ENCODE data around the gene CELA2A.
"Not testable (repeated sequence)": the region's sequence is repeated elsewhere in the genome, so short reads cannot be mapped to it uniquely, and the experiment has no call there.

The CELA2A gene

DNA sequence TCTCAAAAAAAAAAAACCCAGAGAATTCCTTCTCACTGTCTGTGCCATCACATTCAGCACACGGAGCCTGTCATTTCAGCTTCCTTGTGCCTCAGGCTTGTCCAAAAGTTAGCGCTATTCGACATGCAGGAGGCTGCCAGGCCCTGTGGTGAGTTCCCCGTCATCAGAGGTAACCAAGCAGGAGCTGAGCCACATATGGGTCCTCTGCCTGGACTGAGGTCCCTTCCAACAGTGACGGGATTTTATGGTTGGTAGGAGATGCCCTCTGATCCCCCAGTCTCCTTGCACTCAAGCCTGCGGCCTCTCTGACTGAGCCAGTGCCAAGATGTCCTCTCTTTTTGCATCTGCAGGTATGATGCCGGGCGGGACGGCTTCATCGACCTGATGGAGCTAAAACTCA lies 31.0 kb upstream of the CELA2A start:
- DNase-seq, result no peak

DNA sequence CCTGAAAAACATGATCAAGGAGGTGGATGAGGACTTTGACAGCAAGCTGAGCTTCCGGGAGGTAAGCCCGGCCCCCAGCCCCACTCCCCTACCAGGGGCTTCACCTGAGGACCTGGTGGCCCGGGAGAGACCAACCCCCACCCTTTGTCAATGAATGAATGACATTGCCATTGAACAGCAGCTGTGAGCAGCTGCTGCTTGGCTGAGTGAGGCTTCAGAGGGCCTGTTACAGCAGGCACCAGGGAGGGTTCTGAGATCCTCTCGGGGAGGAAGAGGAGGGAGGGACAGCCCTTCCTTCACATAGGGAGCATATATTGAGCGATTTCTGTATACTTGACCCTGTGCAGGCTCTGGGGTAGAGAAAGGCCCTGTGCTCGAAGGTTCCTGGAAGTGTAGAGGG lies 30.6 kb upstream of the CELA2A start:
- DNase-seq, result no peak

DNA sequence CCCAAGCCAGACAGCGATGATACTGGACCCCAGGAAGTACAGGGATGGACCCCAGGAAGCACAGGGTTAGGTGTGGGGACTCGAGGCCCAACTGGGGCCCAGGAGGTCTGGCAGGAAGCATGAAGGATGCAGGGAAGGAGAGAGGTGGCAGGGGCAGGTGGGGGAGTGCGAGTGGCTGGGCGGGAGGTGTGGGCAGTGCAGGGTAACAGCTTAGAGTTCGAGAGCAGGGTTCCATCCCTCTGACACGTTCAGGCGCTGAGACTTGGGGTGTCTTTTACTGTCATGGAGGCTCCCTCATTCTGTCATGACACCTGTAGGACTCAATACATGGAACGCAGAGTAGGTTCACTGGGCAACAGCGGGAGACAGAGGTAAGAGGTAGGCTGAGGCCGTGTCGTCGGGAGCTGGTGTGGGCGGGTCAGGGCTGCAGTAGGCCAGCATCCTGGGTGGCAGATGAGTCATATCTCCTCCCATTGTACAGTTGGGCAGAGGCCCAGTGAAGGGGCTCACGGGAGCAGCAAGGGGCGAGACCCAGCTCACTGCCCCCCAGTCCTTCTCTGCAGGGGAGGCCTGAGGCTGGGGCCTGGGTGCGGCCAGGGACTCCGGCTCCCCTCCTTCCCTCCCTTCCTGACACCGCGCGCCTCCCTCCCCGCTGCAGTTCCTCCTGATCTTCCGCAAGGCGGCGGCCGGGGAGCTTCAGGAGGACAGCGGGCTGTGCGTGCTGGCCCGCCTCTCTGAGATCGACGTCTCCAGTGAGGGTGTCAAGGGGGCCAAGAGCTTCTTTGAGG lies 29.8 kb upstream of the CELA2A start:
- peak; percentile 23 for DNase-seq

DNA sequence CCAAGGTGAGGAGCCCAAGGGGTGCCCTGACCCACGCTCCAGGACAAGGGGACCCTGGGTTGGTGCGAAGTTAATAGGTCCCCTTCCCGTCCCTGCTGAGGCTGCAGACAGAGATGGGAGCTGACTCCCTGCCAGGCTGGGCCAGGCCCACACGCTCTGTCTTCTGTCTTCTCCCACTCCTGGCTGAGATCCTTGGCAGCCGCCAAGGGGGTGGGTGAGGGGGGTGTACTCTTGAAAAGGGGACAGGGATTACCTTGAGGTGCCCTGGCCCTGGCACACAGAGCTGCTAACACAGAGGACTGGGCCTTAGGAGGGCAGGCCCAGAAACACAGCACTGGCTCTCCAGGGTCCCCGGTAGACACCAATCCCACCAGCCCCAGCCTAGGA lies 29.3 kb upstream of the CELA2A start:
- no peak for DNase-seq

DNA sequence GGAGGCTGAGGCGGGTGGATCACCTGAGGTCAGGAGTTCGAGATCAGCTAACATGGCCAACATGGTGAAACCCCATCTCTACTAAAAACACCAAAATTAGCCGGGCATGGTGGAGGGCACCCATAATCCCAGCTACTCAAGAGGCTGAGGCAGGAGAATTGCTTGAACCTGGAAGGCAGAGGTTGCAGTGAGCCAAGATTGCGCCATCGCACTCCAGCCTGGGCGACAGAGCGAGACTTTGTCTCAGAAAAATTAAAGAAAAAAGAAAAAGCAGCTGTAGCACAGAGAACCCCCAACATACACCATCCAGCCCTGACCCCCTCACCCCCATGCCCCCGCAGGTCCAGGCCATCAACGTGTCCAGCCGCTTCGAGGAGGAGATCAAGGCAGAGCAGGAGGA lies 28.3 kb upstream of the CELA2A start:
- DNase-seq, result not testable (repeated sequence)

DNA sequence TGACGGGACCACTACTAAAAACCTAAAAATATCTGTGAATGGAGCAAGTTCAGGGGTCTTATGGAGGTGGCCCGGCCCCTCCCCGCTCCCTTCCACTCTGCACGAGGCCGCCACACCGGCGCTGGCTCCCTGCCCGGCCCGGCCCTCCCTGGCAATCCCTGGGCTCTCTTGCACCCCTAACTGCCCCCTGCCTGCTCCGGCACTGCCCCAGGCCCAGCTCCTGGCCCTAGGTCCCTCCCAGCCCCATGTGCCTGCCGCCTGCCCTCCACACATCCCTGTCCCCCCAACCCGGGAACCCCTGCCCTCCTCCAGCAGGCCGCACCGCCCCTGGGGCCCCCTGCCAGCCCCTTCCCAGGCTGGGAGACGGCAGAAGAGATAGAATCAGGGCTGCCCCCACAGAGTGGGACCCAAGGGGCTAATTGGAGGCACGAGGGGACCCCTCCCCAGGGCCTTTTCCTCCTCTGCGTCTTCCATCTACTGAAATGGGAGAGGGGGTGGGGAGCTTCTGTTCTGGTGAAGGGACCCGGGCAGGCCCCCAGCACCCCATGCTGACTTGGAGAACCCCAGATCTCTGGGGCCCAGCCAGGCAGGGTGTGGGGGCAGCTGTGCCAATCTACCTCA lies 27.6 kb upstream of the CELA2A start:
- no peak for DNase-seq

DNA sequence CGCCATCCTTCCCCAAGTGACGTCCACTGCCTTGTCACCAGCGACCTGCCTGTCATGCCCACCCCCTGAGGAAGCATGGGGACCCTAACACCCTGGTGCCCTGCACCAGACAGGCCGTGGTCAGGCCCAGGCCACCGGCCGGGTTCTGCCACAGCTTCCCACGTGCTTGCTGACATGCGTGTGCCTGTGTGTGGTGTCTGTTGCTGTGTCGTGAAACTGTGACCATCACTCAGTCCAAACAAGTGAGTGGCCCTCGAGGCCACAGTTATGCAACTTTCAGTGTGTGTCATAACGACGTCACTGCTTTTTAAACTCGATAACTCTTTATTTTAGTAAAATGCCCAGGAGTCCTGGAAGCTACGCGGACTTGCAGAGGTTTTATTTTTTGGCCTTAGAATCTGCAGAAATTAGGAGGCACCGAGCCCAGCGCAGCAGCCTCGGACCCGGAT lies 26.8 kb upstream of the CELA2A start:
- DNase-seq, result peak; percentile 29

DNA sequence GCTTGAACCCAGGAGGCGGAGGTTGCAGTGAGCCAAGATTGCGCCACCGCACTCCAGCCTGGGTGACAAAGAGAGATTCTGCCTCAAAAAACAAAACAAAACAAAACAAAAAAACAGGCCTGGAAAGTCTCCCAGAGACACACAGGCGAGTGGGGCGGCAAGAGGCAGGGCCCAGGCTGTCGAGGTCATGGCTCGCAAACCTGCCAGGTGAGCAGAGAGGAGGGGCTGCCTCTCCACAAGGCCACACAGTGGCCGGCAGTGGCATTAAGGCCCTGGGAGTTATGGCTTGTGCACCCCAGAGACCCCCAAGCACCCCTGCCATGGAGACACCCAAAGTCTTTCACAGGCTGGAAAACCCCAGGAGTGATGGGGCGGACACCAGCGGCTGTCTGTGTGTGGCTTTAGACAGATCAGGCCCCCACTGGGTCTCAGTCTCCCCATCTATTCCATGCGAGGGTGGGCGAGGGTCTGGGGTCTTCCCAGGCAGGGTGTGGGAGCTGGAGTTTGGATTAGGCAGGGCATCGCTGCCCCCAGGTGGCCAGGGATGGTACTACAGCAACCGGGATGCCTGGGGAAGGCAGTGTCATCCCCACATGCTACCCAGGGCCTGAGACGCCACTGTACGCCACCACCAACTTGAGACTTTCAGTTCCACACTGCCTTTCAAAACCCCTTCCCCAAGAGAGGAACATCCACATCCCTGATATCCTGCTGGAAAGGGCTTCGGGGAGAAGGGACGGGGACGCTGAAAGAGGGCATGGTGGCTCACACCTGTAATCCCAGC lies 25.6 kb upstream of the CELA2A start:
- no peak for DNase-seq

DNA sequence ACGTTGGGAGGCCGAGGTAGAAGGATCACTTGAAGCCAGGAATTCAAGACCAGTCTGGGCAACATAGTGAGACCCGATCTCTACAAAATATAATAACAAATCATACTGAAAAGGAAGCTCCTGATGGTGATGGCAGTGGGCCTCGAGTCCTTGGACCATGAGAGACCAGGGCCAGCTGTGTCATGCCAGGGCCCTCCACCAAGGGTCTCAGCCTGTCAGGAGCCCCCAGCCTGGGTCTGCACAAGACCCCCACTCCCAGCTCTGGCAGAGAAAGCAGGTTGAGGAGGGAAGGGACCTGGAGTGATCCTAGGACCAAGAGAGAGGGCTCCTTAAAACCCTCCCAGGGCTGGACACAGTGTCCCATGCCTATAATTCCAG lies 25.0 kb upstream of the CELA2A start:
- no peak for DNase-seq

DNA sequence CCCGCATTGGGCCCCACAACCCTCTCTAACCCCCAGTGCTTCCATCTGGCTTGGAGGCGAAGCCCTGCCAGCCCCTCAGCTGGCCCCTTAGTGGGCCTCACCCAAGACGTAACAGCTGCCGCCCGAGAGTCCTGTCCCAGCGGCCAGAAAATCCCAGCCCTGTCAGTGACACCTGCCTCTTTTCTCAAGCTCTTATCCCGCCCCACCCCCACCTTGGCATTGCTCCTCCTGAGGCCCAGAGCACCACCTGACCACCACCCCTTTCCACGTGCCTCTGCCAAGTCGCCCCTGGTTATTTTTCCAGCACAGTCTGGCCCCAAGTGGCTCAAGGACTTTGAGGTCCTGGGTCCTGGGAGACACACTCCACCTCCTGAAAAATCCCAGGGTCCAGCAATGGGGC lies 24.2 kb upstream of the CELA2A start:
- no peak for DNase-seq

DNA sequence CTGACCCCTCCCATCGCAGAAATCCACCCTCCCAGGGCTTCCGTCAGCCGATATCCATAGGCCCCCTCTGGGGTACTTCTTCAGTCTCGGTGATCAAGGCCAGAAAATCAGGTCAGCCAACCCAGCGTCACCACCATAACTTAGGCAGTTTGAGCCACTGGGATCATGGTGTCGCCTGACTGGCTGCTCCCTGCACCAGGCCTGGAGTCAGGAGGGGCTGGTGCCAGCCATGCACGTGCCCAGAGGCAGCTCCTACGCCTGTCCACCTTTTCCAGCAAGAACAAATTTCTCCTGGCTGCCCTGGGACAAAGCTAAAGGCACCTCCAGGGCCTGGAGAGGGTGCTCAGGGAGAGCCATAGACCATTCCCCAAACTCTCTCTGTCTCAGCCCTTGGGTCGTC lies 23.1 kb upstream of the CELA2A start:
- no peak for DNase-seq

DNA sequence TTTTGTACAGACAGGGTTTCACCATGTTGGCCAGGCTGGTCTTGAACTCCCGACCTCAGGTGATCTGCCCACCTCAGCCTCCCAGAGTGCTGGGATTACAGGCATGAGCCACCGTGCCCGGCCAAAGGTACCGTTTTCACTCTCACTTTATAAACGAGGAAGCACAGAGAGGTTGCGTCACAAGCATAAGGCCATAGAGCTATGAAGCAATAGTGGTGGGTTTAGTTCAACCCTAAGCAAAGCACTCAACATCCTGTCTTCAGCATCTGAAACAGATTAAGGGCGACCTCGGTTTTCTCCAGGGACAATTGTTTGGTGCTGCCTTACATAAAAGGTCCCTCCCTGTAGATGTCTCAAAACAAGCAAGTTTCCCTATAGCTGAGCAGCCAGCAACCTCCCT lies 21.8 kb upstream of the CELA2A start:
- DNase-seq, result not testable (repeated sequence)

DNA sequence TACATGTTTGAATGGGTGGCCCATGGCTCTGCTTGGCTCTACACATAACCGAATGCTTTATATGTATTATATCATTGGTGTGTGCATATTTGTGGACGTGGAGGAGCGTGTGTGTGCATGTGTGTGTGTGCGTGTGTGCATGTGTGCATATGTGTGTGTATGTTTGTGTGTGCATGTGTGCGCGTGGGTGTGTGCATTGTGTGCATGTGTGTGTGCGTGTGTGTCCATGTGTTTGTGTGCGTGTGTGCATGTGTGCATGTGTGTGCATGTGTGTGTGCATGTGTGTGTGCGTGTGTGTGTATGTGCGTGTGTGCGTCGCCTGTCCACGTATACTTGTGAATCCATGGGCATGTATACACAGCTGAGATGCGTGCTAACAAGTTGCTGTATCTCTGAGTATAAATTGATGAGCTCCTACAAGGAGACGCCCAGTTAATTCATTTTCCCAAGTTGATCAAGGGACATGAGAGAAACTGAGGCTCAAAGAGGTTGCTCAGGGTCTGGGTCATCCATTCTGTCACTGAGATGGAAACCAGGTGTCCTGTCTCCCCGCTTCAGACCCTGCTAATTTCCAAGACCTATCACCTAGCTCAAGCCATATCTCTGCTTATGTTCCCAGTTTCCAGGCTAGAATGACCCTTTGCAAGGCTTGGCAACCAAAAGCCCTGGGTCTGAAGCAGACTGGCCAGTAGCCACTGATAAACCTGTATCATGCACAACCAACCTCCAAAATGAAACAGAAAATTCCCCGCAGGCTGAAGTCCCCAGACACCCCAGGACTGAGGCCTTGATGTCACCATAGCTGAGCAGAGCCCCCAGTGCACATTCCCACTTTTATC lies 21.1 kb upstream of the CELA2A start:
- no peak for DNase-seq

DNA sequence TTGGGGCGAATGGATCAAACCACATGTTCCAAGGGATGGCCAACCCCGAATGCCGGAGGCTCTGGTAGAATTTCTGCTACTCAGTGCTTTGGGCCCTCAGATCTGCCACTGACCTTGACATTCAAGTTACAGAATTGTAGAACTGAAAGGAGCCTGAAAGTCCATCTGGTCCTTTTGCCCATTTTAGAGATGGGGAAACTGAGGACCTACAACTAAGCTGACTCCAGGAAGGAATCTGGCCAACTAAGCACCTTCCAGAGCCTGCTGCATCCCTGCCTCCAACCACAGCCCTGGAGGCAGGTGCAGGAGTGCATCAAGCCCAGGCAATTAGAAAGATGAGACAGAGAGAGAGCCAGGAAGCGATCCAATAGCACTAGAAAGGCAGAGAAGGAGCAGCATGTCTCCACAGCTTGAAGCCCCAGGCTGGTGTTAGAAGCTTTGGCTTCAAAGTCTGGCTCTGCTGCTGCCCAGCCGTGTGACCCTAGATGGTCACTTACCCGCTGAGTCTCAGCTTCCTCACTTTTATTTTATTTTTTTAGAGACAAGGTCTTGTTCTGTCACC lies 19.6 kb upstream of the CELA2A start:
- DNase-seq, result no peak

DNA sequence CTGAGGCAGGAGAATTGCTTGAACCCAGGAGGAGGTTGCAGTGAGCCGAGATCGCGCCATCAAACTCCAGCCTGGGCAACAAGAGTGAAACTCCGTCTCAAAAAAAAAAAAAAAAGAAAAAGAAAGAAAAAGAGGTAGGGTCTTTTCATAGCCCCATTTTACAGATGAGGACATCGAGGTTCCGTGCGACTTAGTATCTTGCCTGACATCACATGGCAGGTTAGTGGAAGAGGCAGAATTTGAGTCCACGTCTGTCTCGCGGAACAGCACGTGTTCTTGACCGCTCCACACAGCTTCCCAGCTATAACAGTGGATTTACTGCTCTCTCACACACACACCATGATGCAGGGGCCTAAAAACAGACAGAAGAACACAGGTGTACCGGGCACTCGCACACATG lies 17.2 kb upstream of the CELA2A start:
- no peak for DNase-seq

DNA sequence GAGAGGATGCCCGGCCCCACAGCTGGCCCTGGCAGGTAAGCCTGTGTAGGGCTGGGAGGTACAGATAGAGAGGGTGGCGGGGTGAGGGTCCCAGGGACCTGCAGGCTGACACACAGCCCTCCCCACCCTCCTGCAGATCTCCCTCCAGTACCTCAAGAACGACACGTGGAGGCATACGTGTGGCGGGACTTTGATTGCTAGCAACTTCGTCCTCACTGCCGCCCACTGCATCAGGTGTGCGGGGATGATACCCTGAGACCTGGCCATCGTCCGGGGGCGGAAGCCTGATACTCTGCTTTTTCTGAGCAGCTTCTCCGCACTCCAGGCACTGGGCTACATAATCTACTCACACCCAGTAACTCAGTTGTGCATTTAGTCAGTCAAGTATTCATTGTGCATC lies 16.2 kb upstream of the CELA2A start:
- DNase-seq, result no peak

DNA sequence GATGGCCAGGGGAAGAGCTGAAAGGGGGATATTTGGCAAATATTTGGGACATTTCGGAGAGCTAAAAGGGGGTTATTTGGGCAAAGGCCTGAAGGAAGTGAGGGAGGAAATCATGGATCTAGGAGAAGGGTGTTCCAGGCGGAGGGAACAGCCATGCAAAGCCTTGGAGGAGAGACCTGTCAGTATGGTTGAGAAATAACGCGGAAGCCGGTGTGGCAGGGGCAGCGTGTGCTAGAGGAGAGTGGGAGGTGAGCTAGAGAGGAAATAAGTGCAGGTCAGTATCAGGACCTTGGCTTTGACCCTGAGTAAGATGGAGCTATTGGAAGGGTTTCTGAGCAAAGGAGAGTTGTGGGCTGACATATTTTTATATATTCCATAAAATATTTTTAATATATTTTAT lies 15.3 kb upstream of the CELA2A start:
- no peak for DNase-seq

DNA sequence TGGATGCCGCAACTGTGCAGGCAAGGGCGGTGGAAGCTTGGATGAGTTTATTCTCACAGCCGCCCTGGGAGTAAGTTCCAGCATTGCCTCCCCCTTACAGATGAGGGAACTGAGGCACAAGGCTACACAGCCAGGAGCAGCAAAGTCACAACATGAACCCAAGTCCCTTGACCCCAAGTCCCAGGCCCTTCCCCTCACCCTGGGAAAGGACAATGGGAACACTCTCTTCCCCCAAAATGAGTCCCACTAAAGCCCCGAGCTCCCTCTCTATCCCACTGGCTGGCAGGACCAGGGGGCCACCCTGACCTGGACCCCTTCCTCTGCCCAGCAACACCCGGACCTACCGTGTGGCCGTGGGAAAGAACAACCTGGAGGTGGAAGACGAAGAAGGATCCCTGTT lies 14.4 kb upstream of the CELA2A start:
- DNase-seq, result no peak

DNA sequence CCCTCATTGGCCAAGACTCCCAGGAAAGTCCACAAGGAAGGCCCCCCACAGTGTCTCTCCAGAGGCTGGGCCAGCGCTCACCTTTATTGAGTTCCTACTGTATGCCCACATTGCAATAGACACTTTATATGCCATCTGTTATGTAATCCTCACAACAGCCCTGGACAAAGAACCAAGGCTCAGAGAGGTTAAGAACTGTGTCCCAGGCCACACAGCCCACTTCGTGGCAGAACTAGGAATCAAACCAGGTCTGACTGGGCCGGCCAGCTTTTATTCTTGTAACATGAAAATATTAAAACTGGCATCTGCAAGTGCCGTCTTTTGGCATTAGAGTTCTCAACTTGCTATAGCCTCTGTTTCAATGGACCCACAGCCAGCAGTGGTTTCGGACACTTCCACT lies 13.8 kb upstream of the CELA2A start:
- DNase-seq, result no peak

DNA sequence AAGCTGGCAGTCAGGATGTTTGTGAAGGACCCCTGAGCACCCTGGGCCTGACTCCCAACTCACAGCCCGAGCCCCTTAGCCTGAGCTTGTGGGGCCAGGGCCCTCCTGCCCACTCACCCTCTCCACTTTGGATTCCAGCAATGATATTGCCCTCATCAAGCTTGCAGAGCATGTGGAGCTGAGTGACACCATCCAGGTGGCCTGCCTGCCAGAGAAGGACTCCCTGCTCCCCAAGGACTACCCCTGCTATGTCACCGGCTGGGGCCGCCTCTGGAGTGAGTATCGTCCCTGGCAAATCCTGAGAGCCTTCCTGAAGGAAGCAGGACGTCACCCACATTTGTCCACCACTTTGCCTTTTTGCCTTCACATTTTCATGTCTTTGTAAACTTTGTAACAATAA lies 13.3 kb upstream of the CELA2A start:
- DNase-seq, result no peak

DNA sequence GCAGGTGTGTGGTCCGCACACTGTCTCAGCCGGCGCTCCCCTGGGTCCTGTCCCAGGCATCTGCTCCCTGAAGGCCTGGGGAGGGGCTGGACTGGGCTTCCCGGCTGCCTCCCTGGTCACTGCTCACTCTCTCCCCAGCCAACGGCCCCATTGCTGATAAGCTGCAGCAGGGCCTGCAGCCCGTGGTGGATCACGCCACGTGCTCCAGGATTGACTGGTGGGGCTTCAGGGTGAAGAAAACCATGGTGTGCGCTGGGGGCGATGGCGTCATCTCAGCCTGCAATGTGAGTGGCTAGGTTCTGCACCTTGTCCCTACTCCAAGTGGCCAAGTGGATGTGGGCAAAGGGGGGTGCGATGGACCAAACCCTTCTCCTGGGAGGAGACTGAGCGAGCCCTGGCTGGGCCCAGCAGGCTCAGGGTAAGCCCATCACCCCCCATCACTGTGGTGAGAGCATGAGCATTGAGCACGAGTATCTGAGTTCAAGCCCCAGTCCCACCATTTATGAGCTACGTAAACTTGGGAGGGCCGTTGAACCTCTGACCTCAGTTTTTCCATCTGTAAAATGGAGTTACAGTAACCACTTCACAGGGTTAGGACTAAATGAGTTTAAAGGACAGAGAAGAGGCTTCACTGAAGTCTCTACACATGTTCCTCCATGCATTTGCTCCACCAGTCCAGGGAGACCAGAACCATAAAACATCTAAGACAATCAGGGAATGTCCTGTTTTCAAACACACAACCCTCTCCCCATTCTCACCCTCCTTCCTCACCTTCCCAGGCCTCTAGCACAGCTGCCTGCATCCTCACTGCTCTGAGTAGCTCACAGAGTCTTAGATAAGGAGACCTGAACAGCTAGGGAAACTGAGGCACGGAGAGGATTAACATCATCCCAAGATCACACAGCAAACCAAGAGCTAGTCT lies 11.8 kb upstream of the CELA2A start:
- DNase-seq, result no peak
